Measurements from ENCODE around the gene TRAK1. TPM values are rescaled to one million over a fixed set of nuclear protein-coding genes. Genes with fewer than 3 reads are reported as not detected.

Gene TRAK1
- 10 to 100 TPM; 25.9 to 41.6 (median 29.6) TPM for total RNA-seq

DNA sequence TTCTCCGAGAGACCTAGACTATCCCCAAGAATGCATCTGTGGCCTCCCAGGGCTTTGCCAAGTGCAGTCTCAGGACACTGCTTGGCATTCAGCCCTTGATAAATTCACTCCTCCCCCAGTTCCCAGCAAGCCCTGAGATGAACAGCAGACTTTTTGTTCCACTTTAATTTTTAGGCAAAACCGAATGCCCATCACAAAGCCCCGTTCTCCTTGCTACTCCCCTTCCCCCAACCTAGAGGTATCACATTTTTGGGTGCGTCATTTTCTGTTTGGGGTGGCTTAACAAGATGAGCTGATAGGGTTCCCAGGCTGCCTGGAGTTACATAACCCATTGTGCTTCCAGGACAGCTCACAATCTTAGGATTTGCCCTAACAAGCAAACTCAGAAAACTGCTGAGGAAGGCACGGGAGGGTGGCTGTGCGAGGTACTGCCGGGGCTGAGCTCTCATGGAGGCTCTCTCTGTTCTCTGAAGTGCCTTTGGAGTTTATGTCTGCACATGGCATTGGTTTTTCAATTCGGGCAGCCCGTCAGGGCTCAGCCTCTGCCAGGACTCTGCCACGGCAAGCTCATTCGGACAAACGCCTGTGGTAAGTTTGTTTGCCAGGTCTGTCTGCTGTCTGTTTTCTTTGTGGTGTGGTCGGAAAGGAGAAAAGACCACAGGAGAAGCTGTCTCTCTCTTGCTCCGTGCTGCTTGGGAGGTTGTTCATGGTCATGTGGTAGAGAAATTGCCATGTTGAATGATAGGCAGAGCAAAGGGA lies at the start of gene TRAK1:
Gene TRAK1, plus strand, starts transcription at position 385 of the 759 bp plus-strand sequence. Its CDS starts 113 bp downstream, at position 498.
- TF ChIP-seq, protein P1, sequence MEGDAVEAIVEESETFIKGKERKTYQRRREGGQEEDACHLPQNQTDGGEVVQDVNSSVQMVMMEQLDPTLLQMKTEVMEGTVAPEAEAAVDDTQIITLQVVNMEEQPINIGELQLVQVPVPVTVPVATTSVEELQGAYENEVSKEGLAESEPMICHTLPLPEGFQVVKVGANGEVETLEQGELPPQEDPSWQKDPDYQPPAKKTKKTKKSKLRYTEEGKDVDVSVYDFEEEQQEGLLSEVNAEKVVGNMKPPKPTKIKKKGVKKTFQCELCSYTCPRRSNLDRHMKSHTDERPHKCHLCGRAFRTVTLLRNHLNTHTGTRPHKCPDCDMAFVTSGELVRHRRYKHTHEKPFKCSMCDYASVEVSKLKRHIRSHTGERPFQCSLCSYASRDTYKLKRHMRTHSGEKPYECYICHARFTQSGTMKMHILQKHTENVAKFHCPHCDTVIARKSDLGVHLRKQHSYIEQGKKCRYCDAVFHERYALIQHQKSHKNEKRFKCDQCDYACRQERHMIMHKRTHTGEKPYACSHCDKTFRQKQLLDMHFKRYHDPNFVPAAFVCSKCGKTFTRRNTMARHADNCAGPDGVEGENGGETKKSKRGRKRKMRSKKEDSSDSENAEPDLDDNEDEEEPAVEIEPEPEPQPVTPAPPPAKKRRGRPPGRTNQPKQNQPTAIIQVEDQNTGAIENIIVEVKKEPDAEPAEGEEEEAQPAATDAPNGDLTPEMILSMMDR (IDR thresholded peaks at IDR 0.05; ENCODE audit: low read depth) = no peak

DNA sequence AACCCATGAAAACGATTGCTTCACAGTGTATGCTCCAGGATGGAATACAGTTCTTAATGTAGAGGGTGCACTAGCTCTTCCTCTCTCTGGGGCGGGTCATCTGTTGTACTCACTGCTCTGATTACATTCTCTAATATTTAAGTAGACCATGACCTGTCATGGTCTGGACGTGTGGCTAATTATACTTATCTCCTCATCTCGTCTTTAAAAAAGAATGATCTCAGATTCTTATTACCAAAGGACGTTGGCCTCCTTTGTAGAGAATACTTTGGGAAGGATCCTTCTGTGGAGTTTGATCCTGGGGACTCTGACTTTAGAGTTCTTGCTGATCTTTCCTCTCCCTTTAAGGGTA lies 48.4 kb upstream of the TRAK1 start:
- TF ChIP-seq, protein P1 (IDR thresholded peaks at IDR 0.05; ENCODE audit: low read depth) = no peak

GRCh38 chr3:42043099-42043813 lies 47.9 kb upstream of the TRAK1 start:
- TF ChIP-seq, protein P1 (IDR thresholded peaks at IDR 0.05; ENCODE audit: low read depth) = no peak

DNA sequence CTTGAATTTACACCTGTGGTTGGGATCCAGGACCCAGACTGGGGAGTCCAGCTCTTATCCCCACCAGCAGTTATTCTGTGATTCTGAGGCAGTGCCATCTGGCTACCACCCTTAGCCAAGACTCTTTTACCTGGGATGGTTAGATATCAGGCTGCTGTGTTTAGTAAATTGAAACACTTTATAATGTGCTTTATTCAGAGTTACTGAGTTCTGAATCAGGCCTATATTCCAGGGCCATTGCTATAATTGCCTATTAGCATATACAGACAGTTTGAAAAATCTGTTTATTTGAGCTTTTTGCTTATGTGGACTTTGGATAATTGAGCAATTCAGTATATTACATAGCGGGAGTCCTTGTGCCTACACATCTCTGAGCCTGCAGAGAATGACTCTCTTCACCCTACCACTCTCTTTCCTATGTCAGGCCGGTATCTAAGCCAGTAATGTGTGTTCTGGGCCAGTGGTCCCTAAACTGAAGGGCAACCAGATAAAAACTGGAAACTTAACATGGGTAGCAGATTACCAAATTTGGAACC lies 45.4 kb upstream of the TRAK1 start:
- TF ChIP-seq, protein P1 (IDR thresholded peaks at IDR 0.05; ENCODE audit: low read depth) = no peak

GRCh38 chr3:42050126-42050525 lies 41.0 kb upstream of the TRAK1 start:
- TF ChIP-seq, protein P1 (IDR thresholded peaks at IDR 0.05; ENCODE audit: low read depth) = no peak

- TF ChIP-seq, protein P1 (IDR thresholded peaks at IDR 0.05; ENCODE audit: low read depth) = no peak
Measured at GRCh38 chr3:42051384-42052131, 39.6 kb upstream of the TRAK1 start.

GRCh38 chr3:42052132-42052483 lies 39.0 kb upstream of the TRAK1 start:
- TF ChIP-seq, protein P1 (IDR thresholded peaks at IDR 0.05; ENCODE audit: low read depth) = no peak
